HG03457 (cell line): ENCODE results near the gene LGR5.

Experiments
- ATAC-seq: cut with Tn5 transposase; IDR thresholded peaks from one replicate; pipeline ENCODE4 v1.9.1; 2021; ENCODE audit warnings: moderate number of reproducible peaks; ENCODE audit not compliant: unreplicated experiment

The LGR5 gene

DNA sequence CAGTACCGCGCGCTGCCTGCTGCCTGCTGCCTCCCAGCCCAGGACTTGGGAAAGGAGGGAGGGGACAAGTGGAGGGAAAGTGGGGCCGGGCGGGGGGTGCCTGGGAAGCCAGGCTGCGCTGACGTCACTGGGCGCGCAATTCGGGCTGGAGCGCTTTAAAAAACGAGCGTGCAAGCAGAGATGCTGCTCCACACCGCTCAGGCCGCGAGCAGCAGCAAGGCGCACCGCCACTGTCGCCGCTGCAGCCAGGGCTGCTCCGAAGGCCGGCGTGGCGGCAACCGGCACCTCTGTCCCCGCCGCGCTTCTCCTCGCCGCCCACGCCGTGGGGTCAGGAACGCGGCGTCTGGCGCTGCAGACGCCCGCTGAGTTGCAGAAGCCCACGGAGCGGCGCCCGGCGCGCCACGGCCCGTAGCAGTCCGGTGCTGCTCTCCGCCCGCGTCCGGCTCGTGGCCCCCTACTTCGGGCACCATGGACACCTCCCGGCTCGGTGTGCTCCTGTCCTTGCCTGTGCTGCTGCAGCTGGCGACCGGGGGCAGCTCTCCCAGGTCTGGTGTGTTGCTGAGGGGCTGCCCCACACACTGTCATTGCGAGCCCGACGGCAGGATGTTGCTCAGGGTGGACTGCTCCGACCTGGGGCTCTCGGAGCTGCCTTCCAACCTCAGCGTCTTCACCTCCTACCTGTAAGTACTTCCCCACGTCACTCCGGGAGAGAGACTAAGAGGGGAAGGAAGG, at the start of gene LGR5:
Gene LGR5, plus strand, starts transcription at position 186 of the 732 bp plus-strand sequence. Its CDS starts 283 bp downstream, at position 469.
- ATAC-seq = no peak

DNA sequence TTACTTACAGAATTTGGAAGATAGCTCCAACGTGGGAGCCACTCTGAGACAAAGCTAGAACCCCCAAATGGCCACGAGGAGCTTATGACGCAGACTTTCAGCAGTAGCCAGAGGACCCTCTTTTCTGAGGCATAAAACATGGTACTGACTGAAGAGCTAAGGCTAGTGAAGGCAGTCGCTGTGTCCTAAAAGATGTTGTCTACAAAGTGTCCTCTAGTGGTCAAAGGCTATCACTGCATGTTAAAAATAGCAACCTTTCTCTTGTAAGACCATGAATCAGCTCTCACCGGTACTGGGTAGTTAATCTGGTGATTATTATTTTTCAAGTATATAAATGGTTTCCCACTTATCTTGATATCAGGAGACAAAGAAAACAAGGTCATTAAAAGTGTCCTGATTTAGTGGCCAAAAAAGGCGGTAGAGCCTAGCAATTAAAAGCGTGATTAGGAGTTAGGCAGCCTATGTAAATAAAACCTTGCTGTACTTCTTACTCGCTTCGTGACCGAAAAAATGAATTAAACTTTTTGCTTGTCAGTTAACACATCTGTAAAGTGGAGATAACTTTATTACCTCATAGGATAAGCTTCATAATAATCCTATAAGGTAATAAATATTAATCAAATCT, 47.0 kb upstream of the LGR5 start:
- peak; percentile 97 for ATAC-seq

DNA sequence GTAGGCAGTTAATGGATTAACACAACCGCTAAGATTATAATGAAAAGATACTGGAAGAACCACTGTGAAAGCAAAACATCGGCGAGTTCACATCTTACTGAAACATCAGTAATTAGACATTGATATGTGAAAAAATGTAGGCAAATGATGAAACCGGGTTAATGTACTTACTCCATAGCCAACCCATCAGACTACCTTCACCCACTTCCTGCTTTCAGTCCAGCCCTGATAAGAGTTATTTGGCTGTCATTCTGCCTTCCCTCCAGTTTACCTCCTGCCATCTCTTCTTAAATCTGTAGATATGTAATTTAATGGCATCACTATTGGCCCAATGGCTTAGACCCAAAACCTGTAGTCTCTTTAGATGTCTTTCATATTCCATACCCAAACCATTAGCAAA, 46.0 kb upstream of the LGR5 start:
- ATAC-seq = no peak

- ATAC-seq = no peak
Measured at GRCh38 chr12:71397433-71397954, 42.1 kb upstream of the LGR5 start.

GRCh38 chr12:71399197-71399596, 40.4 kb upstream of the LGR5 start:
- ATAC-seq = no peak

DNA sequence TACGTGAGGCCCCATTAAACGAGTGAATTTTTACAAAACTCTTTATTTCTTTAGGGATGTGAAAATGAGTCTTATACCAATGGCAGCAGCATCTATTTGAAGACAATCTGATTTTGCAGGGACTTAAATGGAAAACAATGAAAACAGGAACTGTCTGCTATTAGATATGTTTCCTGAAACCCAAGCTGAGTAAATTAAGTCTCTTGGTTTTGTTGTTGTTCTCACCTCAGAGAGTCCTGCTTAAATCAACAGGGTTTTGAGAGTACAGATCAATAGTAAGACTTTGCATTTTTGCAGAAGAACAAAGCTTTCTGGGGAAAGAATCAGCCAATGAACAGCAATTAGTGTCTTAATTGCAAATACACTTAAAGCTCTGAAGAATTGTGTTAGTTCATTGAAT, 39.1 kb upstream of the LGR5 start:
- no peak for ATAC-seq

GRCh38 chr12:71405884-71406283, 33.7 kb upstream of the LGR5 start:
- no peak for ATAC-seq

- no peak for ATAC-seq
Measured at GRCh38 chr12:71407732-71408131, 31.9 kb upstream of the LGR5 start.

DNA sequence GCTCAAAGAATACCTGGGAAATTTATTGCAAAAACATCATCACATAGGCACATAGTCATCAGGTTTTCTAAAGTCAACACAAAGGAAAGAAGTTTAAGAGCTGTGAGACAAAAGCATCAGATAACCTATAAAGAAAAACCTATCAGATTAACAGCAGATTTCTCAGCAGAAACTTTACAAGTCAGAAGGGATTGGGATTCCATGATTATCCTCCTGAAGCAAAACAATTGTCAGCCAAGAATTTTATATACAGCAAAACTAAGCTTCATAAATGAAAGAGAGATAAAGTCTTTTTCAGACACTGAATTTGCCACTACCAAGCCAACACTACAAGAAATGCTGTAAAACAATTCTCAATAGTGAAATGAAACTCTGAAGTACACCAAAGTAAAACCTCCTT, 28.8 kb upstream of the LGR5 start:
- no peak for ATAC-seq

DNA sequence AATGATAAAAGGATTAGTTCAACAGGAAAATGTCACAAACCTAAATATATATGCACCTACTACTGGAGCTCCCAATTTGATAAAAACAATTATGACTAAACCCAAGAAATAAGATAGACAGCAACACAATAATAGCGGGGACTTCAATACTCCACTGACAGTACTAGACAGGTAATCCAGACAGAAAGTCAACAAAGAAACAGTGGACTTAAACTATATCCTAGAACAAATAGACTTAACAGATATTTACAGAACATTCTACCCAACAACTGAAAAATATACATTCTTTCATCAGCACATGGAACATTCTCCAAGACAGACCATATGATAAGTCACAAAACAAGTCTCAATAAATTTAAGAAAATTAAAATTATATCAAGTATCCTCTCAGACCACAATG, 28.0 kb upstream of the LGR5 start:
- no peak for ATAC-seq

DNA sequence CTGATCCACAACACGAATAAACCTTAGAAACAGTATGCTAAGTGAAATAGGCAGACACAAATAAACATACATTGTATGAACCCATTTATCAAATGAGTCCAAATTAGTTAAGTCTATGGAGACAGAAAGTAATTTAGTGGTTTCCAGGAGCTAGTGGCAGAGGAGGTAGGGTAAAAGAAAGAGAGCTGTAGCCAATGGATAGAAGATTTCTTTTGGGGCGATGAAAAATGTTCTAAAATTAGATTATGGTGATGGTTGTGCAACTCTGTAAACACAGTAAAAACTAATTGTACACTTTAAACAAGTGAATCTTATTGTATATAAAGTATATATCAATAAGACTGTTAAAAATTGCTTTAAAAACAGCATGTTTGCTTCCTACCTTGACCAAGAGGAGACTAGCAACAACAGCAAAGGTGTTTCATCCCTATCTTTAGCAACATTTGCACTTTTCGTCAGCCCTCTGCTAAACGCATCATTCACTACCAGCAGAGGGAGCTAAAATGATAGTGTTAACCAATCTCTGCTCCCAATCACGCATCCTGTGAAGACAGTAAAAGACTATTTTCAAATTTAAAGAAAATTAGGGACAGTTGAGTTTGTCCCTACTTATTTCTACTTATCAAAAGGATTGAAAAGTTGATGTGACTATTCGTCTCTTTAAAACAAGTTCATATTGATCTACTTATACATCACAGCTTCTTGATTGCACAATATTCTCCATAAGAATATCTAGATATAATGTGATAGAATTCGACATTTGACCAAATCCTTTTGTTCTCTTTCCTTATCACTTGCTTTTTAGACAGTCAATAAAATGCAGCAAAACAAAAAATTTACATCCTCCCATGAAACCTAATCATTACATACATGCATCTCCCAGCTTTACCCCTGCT, 24.0 kb upstream of the LGR5 start:
- ATAC-seq = peak; percentile 74

GRCh38 chr12:71417181-71417580, 22.4 kb upstream of the LGR5 start:
- no peak for ATAC-seq

GRCh38 chr12:71420775-71421406, 18.7 kb upstream of the LGR5 start:
- no peak for ATAC-seq

DNA sequence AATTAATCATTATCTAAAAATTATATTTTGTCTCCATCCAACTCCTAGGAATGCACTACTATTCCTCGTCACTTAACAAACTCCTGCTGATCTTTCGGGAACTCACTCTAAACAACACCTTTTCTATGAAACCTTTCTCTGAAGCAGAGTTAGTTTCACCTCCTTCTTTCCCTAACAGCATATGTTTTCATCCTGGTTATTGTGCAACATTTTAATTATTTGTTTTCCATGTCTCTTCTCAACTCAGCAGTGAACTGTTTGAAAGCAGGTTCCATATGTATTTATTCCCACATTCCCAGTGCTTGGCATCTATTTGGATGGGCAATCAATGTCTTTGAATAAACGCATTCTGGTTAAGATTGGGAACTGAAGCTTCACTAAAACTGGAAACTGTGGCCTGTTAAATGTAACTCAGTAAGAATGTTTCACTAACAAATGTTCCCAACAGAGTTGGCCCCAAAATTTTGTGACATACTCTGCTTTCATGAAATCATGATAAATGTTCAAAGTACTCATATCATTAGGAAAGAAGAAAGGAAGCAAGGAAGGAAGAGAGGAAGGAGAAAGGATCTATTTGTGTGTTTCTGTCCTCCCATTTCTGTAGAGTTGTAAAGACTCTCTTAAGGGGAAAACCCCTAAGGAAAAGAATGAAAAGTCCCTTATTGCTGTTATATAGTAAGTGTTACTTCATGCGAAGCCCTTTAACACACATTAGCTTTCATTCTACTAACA, 13.9 kb upstream of the LGR5 start:
- ATAC-seq = no peak

GRCh38 chr12:71426300-71427047, 13.1 kb upstream of the LGR5 start:
- no peak for ATAC-seq

GRCh38 chr12:71430756-71431155, 8.8 kb upstream of the LGR5 start:
- no peak for ATAC-seq

- ATAC-seq = no peak
Measured at GRCh38 chr12:71431991-71432390, 7.6 kb upstream of the LGR5 start.

DNA sequence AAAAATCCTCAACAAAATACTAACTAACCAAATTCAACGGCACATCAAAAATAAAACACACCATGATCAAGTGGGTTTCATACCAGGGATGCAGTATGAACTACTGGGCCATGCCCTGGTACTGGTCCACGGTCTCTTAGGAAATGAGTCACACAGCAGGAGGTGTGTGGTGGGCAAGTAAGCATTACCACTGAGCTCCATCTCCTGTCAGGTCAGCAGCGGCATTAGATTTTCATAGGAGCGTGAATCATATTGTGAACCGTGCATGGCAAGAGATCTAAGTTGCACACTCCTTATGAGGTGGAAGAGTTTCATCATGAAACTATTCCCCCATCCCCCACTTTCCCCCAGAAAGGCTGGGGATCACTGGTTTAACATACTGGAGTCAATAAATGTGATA, 6.7 kb upstream of the LGR5 start:
- ATAC-seq = no peak

DNA sequence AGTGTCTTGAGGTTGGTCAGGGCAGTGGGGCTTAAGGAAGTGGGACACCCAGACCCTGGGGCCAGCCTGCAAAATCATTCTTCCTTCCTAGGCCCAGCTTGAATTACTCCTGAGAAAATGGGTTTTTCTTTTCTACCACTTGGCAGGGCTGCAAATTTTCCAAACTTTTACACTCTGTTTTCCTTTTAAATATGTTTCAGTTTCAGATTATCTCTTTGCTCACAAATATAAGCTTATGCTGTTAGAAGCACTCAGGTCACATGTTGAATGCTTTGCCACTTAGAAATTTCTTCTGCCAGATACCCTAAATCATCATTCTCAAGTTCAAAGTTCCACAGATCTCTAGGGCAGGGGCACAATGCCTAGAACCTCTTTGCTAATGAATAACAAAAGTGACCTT, 2.9 kb upstream of the LGR5 start:
- no peak for ATAC-seq
